ENCODE measurements around the gene CACNG6.
"Not testable (repeated sequence)": the region's sequence is repeated elsewhere in the genome, so short reads cannot be mapped to it uniquely, and the experiment has no call there.

CACNG6 gene

DNA sequence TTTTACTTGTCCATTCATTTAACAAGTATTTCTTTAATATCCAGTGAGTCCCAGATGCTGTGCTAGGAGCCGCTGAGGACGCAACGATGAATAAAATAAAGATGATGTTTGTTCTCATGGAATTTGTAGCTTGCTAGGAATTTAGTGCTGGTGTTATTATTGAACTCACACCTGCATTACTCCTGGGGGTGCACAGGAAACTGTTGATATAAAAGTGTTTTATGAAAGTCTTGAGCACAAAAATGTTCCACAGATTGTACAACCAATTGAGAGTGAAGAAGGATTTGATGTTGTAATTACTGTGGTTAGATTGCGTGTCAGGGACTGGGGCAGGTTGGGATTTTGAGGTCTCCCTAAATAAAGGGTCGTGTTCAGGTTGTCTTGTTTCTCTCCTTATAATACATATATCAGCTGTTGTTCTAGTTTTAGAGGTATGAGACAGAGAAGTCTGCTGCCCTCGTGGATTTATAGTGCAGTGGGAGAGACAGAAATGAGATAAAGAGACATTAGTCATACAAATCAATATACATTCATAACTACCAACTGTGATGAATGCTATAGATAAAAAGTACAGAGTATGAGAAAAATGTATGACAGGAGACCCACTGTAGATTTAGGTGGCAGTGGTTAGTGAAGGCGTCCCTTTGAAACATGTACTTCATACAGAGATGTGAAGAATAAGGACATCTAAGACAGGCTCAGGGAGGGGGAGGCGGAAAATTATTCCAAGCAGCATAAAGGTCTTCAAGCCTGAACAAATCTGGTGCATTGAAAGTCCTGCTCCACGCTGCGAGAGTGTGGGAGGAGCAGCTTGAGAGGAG is 11.3 kb downstream of the CACNG6 start:
- ATAC-seq: no peak

DNA sequence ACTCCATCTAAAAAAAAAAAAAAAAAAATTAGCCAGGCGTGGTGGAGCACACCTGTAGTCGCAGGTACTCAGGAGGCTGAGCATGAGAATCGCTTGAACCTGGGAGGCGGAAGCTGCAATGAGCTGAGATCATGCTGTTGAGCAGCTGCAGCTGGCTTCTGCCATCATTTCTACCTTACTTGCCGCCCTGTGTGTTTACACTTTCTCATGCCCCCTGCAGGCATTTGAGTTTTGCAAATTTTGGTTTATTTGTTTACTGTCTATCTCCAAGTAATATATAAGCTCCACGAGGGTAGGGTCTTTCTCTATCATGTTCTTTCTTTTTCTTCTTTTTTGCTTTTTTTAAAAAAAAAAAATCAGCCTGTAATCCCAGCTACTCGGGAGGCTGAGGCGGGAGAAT is 18.0 kb downstream of the CACNG6 start:
- ATAC-seq: no peak

DNA sequence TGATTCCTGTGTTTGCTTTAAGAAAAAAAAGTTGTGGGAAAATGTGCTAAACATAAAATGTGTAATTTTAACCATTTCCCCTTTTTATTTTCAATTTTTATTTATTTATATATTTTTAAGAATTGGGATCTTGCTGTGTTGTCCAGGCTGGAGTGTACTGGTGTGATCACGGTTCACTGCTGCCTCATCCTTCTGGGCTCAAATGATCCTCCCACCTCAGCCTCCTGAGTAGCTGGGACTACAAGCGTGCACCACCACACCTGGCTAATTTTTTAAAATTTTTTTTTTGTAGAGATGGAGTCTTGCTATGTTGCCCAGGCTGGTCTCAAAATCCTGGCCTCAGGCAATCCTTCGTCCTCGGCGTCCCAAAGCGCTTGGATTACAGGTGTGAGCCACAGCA is 19.0 kb downstream of the CACNG6 start:
- no peak for ATAC-seq

DNA sequence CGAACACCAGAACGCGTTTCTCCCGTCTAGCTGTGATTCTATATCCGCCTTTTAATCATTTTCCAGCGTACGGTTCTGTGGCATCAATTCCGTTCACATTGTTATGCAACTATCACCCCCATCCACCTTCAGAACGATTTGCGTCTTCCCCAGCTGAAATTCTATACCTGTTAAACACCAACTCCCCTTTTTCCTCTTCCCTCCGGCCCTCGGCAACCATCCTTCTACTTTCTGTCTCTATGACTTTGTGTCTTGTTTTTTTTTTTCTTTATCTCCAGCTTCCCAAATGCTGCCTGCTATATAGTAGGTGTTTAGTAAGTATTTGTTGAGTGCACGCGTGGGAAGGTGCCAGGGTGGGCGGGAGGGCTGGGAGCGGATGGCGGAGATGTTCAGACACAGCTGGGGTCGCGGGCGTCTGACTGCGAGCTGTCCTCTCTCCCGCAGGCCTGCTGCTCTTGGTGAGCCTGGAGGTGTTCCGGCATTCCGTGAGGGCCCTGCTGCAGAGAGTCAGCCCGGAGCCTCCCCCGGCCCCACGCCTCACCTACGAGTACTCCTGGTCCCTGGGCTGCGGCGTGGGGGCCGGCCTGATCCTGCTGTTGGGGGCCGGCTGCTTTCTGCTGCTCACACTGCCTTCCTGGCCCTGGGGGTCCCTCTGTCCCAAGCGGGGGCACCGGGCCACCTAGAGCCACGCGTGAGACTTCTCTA is 20.2 kb downstream of the CACNG6 start:
- no peak for ATAC-seq

DNA sequence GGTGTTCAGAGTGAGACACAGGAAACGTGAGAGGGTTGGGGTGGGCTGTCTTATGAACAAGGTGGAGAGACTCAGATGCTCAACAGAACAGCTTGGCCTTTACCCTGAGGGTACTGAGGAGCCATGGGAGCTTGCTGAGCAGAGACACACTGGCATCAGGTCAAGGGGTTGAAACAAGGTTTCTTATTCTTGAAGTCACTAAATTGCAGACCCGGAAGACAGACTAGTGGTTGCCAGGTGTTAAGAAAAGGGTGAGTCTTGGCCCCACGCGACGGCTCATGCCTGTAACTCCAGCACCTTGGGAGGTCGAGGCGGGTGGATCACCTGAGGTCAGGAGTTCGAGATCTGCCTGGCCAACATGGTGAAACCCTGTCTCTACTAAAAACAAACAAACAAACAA is 22.4 kb downstream of the CACNG6 start:
- ATAC-seq: no peak

DNA sequence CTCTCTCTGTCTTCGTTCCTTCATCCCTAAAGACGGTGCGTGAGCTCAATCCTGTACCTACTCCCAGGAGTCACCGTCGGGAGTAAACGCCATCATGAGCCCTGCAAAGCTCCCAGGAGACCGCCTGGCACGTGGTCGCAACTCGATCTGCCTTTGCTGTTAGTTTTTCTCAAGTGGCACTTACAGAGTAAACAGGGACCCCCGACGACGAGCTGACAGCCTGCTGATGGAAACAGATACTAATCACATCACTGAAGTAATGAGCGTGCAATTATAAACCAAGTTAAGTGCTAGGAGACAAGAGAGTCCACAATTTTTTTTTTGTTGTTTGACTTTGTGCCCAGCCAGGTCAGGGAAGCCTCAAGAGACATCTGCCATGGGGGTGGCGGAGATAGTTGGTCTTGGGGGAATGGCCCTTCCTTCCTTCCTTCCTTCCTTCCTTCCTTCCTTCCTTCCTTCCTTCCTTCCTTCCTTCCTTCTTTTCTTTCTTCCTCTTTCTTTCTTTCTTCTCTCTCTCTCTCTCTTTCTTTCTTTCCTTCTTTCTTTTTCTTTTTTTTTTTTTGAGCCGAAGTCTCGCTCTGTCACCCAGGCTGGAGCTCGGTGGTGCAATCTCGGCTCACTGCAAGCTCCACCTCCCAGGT is 23.6 kb downstream of the CACNG6 start:
- no peak for ATAC-seq

DNA sequence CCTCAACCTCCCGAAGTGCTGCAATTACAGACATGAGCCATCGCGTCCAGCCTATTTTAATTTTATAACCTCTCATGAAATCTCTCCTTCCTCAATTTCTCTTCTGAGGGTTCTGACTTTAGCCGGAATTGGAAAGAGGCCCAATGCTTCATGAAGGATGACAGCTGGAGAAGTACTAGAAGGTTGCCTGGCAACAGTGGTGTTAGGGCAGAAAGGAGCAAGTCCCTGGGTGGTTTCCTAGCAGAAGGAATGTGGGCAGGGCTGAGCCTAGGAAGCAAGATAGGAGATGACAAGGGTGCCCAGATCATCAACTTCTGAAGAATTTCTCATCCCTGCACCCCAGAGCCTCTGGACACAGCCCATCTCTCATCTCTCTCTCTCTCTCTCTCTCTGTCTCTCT is 25.8 kb downstream of the CACNG6 start:
- ATAC-seq: no peak

DNA sequence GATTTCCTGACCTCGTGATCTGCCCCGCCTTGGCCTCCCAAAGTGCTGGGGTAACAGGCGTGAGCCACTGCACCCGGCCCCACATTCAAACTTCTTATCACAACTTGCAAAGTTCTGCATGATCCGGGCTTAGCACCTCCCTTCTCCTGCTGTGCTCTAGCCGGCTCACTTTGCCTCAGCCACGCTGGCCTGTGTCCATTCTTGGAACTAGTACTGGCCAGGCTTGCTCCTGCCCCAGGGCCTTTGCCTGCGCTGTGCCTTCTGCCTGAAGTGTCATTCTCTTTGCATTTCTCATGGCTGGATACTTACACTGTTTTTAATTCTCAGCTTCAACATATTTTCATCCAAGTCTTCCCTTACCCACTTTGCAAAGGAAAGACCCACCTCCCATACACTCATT is 29.9 kb downstream of the CACNG6 start:
- no peak for ATAC-seq

DNA sequence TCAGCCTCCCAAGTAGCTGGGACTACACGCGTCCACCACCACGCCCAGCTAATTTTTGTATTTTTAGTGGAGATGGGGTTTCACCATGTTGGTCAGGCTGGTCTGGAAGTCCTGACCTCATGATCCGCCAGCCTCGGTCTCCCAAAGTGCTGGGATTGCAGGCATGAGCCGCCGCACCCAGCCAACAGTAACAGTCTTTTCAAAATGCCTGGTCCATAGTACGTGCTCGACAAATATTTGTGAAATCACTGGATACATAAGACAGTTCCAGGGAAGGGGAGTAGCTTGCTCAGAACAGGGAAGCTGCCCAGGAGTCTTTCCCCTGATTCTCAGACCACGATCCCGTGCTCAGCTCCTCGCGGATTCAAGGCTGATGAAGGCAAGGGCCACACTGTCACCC is 30.5 kb downstream of the CACNG6 start:
- ATAC-seq: no peak

DNA sequence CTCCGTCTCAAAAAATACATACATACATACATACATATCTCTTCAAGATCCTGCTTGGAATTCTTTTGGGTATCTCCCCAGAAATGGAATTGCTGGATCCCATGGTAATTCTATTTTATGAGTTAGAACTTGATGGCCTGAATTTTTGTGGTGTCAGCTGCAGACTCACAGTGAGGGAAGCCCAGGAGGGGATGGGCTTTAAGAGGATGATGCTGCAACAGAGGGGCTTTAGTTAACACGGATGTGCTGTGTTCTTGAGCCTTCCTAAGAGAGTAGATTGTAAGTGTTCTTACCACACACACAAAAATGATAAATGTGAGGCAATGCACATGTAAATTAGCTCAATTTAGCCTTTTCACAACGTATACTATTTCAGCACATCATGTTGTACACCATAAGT is 31.8 kb downstream of the CACNG6 start:
- no peak for ATAC-seq

DNA sequence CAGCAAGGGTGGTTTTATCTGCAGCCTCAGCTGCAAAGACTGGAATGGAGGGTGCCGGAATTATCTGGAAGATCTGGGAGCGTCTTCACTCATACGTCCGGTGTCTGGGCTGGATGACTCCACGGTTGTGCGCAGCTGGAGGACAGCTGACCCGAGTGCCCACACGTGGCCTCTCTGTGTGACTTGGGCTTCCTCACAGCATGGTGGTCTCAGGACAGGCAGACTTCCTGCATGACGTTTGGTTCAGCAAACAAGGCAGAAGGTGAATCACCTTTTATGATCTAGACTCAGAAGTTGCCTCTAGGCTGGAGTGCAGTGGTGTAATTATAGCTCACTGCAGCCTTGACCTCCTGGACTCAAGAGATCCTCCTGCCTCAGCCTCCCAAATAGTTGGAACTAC is 33.2 kb downstream of the CACNG6 start:
- no peak for ATAC-seq

DNA sequence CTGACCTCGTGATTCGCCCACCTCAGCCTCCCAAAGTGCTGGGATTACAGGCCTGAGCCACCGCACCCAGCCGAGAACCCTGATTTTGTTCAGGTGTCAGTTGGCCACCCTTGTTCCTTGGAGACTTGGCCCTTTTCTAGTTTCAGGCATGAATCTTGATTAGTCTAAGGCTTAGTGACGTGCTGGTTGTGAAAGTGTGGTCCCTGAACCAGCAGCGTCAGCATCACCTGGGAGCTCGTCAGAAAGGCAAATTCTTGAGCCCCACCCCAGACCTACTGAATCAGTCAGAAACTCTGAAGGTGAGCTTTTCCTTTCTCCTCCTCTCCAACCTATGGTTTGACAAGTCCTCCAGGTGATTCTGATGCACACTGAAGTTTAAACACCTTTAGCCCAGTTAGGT is 35.2 kb downstream of the CACNG6 start:
- no peak for ATAC-seq

DNA sequence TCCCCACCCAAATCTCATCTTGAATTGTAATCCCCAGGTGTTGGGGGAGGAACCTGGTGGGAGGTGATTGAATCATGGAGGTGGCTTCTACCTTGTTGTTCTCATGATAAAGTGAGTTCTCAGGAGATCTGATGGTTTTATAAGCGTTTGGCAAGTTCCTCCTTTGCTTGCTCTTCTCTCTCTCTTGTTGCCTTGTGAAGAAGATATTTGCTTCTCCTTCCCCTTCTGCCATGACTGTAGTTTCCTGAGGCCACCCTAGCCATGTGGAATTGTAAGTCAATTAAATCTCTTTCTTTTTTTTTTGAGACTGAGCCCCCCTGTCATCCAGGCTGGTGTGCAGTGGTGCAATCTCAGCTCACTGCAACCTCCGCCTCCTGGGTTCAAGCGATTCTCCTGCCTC is 37.9 kb downstream of the CACNG6 start:
- ATAC-seq: no peak

DNA sequence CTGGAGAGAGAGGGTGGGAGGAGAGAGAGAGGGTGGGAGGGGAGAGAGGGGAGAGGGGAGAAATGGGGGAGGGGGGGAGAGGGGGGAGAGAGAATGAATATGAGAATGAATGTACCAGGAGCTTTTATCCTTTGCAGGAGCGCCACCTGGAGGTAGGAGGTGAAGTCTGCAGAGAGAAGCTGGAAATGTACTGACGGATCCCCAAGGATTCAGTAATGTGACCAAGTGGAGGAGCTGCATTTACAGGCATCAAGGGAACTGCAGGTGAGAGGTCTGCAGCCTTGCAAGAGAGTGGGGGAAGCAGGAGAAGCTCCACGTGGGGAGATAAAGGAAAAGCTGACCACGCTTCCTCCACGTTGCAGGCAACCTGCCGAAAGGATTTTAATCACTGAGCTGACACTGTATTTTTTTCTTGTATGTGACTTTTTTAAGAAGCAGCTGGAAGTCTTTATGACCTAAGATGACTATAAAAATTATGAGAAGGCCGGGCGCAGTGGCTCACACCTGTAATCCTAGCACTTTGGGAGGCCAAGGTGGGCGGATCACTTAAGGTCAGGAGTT is 38.6 kb downstream of the CACNG6 start:
- ATAC-seq: no peak

DNA sequence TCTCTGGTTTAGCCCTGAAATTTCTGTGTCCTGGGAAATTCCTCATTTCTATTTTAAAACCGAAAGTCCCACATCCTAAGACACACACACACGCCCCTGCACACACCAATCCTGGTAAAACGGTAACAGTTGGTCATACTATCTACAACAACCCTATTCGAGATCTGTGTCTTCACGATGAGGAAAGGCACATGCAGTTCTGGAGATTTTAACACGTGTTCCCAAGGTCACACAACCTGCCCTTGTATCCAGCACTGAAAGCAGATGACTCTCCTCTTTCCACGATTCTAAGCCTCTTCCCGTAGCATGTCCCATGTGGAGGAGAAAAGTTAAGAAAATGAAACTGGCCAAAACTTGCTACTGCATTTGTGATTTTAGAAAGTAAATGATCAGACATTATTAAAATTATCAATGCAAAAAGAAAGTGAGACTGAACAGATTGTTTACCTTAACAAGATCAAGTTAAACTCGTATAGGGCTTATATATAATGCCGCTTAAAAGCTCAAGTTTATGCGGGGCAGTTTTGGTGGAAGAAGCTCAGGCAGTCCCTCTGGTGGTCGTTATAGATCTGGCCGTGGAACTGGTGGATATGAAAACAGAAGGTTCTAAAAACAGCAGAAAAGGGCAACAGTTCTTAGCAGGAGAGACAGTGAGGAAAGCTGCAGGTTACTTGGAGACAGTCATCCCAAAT is 39.6 kb downstream of the CACNG6 start:
- no peak for ATAC-seq

DNA sequence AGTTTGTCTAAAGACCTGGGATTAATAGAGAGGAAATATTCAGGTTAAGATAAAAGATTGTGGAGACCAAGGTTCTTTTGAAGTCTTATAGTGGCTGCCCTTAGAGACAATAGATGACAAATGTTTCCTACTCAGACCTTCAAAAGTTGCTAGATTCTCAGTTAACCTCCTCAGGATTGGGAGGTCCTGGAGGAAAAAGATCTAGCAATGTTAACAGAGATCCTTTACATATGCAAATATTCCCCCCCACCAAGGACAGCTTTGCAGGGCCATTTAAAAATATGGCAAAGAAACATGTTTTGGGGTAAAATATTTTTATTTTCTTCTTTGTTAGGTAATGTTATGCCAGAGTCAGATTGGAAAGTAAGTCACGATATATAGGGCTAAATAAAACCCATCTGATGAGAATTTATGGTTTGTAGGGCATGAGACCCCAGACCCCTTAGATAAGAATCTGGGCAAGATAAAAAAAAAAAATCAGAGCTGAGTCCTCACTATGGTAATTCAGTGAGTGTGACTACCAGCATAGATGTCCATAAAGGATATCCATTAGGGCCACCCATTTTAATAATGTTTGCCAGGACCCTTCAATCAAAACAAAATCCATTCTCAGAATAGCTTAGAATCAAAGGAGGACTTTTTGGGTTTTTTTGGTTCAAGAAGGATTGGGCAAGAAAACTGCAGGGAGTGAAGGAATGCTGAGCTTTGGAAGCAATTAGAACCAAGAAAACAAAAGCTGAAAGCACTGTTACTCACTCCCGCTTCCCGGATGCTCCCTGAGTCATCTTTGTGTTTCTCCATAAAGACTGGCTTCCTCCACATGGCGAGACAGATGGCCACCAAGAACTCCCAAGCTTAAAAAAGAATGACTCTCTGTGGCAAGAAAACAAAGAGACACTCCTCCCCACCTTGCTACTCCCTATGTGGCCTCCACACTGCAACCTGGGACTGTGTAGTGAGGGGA is 44.1 kb downstream of the CACNG6 start:
- ATAC-seq: no peak

DNA sequence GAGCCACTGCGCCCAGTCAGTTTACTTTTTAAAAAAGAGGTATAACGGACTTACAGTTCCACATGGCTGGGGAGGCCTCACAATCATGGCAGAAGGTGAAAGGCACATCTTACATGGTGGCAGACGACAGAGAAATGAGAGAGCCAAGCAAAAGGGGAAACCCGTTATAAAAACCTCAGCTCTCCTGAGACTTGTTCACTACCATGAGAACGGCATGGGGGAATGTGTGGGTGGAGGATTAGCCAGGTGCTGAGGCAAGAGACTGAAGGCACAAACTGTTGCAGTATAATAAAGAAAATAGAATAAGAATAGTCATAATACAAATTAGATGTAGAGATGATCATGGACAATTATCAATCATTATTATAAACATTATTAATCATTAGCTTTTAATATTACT is 45.1 kb downstream of the CACNG6 start:
- ATAC-seq: not testable (repeated sequence)

DNA sequence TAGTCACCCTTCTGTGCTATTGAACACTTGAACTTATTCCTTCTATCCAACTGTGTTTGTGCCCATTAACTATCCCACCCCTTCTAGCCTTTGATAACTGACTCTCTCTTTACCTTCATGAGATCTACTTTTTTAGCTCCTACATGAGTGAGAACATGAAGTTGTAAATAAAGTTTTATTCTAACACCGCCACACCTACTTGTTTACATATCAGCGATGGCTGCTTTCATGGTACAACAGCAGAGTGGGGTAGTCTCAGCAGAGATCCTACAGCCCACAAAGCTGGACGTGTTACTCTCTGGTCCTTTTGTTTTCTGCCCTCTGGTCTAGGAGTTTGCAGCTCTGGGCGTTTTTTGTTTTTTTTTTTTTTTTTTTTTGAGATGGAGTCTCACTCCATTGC is 48.6 kb downstream of the CACNG6 start:
- no peak for ATAC-seq

DNA sequence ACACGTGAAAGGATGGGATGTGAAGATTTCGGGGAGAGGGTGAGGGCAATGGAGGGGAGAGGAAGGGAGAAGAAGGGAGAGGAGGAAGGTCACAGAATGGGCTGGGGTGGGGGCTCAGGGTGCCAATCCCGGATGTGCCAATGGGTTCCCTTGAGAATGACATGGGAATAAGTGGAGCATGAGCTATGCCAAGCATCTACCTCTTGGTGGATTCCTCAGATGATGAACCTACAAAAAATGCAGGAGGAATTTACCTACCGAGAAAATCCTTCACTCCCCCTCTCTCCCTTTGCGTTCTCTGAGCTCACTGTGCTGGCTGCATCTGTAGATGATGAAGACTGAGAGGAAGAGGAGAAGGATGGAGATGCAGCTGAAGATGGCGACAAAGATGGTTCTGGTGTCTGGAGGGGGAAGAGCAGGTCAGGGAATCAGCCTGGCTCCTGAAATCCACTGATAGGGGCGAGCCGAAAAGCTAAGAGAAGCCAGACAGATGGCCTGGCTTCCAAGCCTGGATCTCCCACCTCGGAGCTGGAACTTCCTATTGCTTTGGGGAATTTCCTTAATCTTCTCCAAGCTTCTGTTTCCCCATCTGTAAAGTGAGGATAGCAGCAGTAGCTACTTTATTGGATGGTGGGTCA is 50.7 kb downstream of the CACNG6 start:
- ATAC-seq: no peak

DNA sequence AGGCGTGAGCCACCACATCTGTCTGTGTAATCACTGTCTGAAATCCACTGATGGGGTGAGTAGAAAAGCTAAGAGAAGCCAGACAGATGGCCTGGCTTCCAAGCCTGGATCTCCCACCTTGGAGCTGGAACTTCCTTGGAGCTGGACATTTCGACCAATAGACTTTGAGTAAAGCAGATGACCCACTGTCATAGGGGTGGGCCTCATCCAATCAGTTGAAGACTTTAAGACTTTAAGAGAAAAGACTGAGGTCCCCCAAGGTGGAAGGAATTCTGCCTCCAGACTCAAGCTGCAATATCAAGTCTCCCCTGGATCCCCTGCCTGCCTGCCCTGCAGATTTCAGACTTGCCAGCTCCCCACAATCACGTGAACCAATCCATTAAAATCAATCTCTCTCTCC is 51.6 kb downstream of the CACNG6 start:
- ATAC-seq: no peak

DNA sequence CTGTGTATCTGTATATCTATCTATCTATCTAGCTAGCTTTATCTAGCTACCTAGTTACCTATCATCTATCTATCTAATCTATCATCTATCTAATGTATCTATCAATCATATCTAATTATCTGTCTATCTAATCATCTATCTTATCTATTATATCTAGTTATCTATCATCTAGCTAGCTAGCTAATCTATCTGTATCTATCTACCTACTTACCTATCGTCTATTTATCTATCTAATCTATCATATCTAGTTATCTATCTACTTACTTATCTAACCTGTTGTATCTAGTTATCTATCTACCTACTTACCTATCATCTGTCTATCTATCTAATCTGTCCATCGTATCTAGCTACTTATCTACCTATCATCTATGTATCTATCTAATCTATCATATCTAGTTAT is 54.3 kb downstream of the CACNG6 start:
- ATAC-seq: no peak
